GM21717 (cell line): ENCODE data around the gene PPFIA2.

Experiments used
- ATAC-seq: cut with Tn5 transposase; IDR thresholded peaks from one replicate; pipeline ENCODE4 v1.9.1; 2021; ENCODE audit warnings: mild to moderate bottlenecking, moderate library complexity; ENCODE audit not compliant: unreplicated experiment

Gene PPFIA2

DNA sequence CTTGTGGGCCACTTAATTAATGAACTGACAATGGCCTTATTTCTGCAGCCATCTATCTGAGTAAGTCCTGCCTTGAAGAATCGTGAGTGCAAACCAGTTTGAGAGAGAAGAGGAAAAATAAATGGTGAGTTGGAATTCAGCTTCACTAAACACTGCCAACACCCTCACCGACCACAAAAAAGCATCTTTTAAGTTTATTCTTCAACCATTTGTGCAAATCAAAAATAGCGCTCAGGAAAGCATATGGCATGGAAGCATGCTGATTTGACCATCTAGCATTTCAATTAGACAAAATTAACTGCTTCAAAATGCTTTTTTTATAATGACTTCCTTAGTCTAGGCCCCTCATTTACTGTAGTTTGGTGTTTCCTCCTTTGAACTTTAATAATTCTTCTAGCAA, 294.0 kb downstream of the PPFIA2 start:
- no peak for ATAC-seq

DNA sequence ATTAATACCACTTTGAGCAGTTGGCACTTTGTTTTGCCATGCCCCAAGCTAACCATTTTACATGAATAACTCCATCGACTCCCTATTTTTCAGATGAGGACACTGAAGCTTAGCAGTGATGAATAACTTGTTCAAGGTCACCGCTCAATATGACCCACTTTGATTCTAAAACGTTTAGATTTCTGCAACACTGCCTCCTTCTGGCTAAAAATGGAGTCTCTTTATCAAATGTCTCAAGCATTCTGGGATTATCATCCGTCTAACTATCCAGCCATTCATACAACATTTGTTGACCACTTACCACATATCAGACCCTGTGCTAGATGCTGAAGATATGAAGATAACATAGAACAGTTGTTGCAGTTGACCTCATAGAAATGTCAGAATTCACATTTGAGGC, 298.0 kb downstream of the PPFIA2 start:
- ATAC-seq: no peak

DNA sequence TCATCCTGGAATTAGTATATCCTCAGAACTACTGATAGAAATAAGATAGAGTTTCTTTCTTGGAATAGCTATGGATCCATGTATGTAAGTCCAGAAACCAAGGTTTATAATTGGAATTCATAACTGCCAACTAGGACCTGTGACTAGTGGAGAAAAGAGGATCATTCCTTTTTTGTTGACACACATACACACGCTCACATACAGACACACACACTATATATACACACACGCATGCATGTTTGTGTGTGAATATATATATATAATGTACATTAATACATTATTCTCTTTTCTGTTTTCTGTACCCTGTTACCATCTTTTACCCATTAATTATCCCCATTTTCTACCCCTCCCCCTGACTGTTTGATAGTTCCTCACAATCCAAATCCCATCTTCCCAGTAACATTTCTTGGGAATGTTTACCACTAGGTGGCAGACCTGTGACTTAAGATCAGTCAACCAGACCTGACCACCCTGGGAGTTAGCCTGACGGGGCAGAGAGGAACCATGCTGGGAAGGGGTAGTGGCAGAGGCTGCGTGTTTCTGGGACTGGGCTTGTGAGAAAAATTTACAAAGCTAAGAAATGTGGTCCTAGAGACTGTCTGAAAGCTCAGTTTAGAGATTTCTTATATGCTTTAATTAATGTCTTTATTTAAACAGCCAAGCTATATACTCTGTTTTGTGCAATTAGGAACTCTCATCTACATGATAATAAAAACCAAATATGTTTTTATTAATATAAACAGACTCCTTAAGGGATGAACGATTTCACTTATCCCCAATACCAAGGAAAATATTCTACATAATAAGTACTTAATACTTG, 308.0 kb downstream of the PPFIA2 start:
- no peak for ATAC-seq

DNA sequence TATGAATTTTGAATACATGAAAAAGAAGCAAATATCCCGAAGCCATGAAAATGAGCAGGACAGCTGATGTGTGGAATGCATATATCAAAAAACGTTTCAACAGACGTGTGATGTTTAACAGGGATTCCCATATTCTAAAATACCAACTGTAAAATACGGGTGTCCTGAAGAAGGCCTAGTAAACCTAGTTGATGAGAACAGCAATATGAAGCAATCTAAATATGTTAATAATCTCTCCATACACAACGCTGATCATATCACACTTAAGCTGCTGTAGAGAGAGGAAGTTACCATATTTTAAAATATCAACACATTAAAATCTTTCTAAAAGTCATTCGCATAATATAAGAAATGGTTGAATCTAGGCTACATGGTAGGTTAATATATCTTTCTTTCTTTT, 317.5 kb downstream of the PPFIA2 start:
- no peak for ATAC-seq

DNA sequence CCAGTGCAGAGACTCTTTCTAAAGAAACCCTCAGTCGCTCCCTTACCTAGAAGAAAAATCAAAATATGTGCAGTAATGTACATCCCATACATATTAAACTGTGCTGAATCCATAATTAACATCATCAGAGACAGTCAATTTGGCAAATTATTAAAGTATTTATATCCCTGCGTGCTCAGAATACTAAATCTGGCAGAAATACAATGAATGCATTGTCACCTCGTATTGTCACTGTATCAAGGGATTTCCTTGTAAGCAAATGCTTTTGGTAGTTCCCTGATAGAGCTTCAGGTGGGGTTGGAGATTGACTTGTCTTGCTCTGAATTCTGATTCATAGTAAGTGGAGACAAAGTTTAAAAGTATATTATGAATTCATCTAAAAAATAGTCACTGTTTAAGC, 319.1 kb downstream of the PPFIA2 start:
- ATAC-seq: no peak

DNA sequence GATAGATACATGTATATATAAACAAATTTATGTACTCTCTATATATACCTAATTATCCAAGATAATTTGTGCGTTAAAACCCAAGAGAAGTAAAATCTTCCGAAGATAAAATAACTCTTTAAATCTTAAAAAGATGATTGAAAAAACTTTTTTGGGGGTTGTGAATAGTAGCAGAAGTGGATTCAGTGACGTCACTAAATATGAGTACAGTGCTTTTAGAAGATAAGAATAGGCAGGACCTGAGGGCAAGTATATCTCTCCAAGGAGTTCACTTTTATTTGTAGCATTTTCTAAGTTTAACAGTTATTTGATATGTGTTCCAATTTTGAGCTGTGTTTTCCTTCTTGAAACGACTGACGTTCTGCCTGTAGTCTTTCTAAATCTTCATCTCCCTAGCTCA, 319.8 kb downstream of the PPFIA2 start:
- ATAC-seq: no peak

DNA sequence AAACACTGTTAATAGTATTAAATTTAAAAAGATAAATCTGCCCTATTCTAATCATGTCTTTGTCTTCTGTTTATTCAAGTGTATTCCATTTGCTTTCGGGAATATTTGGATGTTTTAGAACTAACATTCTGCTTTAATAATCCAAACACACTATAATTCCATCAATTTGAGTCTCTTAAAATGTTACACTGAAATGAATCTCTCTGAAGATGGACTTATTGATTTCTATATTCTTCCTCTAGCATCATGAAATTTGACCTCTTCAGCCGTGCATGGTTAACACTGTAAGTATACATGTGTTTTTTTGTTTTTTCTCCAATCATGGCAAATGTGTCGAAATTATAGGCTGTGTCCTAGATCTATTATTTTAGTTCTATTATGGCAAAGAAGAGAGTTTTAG, 342.1 kb downstream of the PPFIA2 start:
- ATAC-seq: no peak

DNA sequence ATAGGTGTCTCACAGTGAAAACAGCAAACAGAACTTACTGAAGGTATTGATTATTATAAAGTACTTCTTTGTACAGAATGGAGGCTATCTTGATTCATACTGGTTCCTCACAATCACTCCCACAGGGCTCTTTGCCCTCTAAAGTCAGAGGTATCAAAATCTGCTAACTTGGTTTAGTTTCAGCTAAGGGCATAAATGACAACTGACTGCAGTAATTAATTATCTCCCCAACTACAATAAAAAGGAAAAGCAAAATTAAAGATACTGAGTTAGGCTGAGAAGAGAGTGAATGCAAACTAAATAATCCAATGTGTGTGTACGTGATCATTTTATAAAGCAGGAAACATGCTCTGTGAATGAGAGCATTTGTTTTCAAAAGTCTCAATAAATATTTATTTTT, 342.6 kb downstream of the PPFIA2 start:
- ATAC-seq: no peak

DNA sequence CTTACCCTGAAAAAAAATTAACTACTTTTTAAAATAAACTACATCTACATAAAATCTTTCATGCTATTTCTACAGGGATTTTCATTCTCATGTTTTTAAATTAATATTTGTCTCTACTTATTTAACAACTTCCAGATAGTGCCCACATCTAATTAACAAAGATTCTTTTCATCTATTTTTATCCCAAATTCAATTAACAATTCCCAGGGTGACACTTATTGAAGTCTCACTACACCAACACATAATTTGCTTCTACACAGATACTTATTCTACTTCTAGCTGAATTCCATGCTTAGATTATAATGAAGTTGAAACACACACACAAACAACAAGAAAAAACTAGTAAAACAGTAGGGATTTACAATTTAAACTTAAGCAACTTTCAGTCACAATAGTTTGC, 344.7 kb downstream of the PPFIA2 start:
- ATAC-seq: no peak

DNA sequence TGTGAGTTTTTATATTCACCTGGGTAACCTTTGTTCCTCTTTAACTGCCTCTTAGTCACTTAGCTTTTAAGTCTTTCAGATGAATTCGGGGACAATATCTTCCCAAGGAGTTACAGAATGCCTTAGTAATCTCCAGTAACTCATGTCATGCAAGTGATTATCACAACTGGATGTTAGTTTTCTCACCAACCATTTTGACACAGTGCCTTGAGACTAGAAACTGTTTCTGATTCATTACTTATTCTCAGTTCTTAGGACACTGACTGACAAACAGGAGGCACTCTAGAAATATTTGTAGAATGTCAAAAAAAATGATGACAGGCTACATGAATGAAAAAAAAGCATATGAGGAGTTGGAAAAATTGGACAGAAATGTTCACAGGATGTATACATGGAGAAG, 346.2 kb downstream of the PPFIA2 start:
- no peak for ATAC-seq

DNA sequence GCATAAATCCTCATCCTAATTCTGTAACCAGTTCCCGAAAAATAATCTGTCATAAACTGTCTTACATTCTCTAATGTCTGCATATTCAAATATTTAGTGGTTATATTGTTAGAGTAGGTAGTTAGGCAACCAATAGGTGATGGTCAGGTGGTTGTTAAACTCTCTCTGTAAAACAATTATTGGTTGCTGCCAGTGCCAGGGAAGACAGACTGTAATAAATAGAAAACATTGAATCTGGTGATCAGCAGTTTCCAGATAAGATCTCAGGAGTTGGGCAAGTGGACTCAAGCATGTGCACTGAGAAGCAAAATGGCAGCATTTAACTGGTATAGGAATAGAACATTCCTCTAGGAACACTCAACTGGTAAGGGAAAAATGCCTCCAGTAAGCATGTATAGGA, 355.8 kb downstream of the PPFIA2 start:
- ATAC-seq: no peak

DNA sequence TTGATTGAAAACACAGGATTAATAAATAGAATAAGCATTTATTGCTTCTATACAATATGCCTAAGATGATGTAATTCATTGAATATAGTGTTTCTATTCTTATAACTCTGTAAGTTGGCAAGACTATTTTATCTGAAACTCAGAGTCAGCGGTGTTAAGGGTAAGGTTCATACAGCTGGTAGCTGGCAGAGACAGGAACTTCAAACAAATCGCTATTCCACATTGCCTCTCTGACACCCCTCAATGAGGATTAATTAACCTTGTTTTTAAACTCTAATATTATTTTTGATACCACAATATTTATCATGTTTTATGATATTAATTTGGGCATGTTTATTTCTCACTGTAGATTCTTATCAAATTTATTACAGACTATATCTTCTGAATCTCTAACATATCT, 357.9 kb downstream of the PPFIA2 start:
- no peak for ATAC-seq

DNA sequence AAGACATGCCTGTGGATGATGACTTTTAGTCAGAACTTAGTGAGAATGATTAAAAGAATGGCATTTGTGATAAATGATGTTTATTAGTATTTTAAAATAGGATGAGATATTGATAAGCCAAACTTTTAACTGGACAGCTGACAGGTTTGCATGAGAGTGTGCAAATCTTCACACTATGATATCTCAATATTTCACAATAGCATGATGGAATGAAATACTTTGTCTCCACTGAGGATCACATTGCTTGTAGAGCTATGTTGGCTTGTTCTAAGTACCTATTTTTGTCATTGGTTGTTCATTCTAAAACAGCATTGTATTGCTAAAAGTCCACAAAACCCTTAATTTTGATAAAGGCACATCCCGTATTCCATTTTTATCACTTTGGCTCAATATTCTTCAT, 359.1 kb downstream of the PPFIA2 start:
- ATAC-seq: no peak

DNA sequence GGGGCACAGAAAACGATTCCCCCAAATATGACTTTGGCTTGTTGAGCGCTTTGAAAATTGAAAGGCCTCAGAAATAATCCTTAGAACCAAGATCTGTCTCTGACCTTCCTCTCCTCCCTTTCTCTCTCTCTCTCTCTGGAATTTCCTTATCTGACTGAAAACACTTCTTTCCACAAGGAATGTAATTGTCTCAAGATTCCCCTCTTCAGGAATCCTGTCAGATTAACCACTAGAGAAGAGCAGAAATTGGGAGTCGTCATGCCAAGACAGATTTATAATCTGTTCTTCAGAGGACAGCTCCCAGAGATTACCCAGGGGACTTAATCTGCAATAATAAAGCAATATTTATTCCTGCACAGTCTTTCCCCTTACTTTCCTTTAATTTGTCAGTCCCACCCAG, 363.7 kb downstream of the PPFIA2 start:
- ATAC-seq: no peak

DNA sequence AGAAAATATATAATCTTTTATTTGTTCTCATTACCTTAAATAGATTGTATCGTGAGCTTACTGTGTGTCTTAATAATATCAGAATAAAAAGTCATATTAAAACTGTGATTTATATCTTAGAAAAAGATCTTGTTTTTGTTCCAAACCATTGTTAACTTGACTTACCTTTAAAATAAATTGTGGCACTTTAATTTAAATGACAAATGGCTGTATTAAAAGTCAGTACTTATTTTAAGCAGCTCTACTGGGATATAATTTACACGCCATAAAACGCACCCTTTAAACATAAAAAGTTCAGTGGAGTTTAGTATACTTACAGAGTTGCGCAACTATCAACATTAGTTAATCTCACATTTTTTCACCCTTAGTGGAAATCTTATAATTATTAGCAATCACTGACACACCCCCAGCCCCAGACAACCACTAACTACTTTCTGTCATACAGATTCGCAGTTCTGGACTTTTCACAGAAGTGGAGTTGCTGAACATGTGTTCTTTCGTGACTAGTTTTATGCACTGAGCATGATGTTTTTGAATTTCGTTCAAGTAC, 369.5 kb downstream of the PPFIA2 start:
- no peak for ATAC-seq

DNA sequence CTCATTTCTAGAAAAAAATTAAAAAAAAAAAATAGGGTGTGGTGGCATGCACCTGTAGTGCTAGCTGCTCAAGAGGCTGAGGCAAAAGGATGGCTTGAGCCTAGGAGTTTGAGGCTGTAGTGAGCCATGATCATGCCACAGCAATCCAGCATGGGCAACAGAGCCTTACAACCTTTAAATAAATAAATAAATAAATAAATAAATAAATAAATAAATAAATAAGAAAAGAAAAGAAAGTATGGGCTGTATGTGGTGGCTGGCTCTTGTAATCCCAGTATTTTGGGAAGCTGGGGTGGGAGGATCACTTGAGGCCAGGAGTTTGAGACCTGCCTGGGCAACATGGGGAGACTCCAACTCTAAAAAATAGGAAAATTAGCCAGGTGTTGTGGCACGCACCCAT, 373.0 kb downstream of the PPFIA2 start:
- no peak for ATAC-seq

DNA sequence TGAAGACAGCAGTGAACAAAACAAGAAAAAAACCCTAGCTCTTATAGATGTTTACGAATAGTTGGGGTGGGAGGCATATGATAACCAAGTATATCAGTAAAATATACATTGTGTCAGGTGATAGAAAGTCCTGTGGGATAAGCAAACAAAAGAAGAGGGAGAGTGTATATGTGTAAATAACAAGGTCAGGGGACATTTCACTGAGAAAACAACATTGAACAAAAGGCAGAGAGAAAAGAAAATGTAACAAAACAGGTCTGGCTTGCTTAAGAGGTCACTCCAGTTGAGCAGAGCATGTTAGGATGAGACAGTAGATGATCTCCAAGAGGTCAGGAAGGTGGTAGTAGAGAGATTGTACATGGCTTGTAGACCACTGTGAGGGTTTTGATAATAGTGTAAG, 377.2 kb downstream of the PPFIA2 start:
- ATAC-seq: no peak

DNA sequence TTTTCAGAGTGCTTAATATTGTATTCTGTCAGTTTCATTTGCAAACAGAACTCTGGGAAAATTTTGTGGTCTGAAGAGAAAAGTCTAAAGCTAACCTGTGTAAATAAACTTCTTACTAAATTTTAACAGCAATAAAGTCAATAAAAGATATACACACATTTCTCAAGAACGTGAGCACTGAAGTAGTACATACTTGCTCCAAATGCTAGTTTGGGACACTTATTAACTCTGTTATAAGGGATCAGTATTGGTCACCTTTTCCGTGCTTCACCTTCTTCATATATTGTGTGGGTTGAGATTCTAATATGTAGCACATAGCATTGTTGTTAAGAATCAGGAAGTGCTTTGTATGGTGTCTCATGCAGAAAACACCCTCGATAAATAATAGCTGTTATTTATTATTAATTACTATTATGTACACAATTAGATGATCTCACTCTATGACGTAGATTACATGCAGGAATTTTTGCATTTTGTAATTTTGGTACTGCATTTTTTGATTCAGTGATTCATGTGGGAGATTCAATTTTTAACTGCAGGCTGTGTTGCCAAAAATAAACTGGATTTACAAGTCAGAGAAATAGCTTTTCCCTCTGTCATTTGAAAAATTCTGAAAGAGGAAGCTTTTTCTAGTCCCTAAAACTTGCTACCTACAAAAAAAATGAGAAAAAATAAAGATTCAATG, 380.4 kb downstream of the PPFIA2 start:
- ATAC-seq: no peak

DNA sequence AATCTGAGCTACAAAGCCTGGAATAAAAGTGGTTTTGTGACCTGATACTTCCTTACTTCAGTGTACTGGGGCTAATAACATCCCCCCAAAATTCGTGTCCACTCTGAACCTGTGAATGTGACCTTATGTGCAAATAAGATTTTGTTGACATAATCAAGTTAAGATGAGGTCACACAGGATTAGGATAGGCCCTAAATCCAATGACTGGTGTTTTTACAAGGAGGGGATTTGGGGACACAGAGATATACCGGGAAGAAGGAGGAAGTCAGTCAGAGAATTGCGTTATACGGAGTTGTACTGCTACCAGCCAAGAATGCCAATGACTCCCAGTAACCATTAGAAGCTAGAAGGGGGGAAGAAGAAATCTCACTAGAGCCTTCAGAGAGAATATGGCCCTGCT, 381.4 kb downstream of the PPFIA2 start:
- ATAC-seq: no peak

DNA sequence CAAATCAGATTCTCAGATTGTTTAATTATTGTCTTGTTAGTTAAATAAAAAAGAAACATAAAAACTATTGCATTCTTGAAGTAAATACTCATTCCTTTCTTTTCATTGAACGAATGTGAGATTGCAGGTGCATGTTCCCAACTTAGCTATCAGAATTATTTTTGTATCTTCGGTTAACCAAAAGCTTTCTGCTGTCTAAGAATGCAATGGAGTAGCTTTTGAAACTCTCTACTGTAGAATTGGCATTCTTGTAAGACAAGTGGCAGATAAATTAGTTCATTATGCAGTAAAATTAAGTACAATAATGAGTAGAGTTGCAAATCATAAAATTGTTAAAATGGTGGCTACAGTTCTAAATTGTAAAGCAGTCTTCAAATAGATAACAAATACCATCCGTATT, 383.2 kb downstream of the PPFIA2 start:
- ATAC-seq: no peak

DNA sequence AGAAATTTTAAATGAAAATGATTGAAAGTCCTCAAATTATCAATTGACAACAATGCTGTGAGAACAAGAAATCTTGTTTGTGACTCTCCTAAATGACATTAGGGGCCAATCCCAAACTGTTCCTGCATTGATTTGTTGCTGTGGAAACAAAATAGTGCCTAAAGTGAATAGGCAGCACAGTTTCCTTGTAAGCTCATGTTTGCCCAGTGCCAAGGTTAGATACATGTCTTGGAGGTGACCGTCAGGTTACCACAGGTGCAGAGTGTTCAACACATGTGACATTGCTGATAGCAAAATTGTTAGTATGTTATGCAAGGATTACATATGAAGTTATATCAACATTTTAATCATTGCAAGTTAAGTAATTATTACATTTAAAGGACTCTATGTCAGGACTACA, 388.7 kb downstream of the PPFIA2 start:
- no peak for ATAC-seq

DNA sequence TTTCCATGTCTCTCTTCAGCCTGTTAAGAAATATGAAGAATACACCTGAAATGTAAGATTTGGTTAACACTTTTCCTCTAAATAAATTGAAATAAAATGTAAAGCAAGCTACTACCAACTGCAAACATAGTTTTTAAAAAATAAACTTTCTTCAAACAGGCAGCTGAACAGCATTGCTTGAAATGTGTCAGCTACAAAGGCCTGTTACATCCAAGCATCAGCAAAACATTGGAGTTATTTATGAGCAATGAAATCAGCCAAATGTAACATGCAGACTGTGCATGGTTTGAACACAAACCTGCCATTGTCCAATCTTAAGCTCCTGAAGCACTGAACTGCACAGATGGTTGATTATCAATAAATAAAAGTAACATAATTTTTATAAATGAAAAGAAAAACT, 390.0 kb downstream of the PPFIA2 start:
- ATAC-seq: no peak
